Peyer's patch (tissue), 4 donors: Measurements from ENCODE around the gene ADGRF4.

Source experiments
- CTCF ChIP-seq, 6 experiments: fragments of 450-650 bp in 4 of 6; fragments of 200-600 bp in 2 of 6; sonication (generic) in 1 of 6; IDR thresholded peaks; one replicate each; pipeline ENCODE4 v1.5.1; 2017 to 2019; ENCODE audit warnings: antibody characterized with exemption in 6 of 6, mild to moderate bottlenecking in 3 of 6, moderate library complexity in 1 of 6
- POLR2A ChIP-seq, 2 donors: fragments of 450-650 bp; IDR thresholded peaks; one replicate each; pipeline ENCODE4 v1.5.1; 2017; ENCODE audit warnings: antibody characterized with exemption in 2 of 2, mild to moderate bottlenecking in 2 of 2, moderate library complexity in 2 of 2

GRCh38 chr6:47671777-47672176 is 26.6 kb upstream of the ADGRF4 start:
- TF ChIP-seq CTCF (IDR thresholded peaks at IDR 0.05) (no peak), POLR2A (IDR thresholded peaks at IDR 0.05) (no peak)
